Measurements from ENCODE around the gene RALGPS1. TPM values are rescaled to one million over a fixed set of nuclear protein-coding genes. Genes with fewer than 3 reads are reported as not detected.

Gene RALGPS1
- total and polyA plus RNA-seq, 2 of the 13 experiments (the other 11 are each of a cell fraction or from before 2014, with no cell fraction given), result 3.7 to 6.5 TPM

- intact Hi-C loops (cut with micrococcal nuclease; ENCODE audit: unreplicated experiment), result no loop called here
- no TSS peak for BruUV-seq (replicated peaks)
- no peak overlapping the region for H3K9ac ChIP-seq (ENCODE audit: insufficient read depth, low read depth, low read length)
Measured at GRCh38 chr9:127025042-127025441, 110.5 kb downstream of the RALGPS1 start.

GRCh38 chr9:127027694-127028093, 113.1 kb downstream of the RALGPS1 start:
- Histone ChIP-seq H3K36me3 (replicated peaks in 1 of 2; ENCODE audit: control insufficient read depth in 1 of 2, insufficient read depth in 2 of 2, low read length in 2 of 2) (no peaks in the 10 kb centered on the region), H3K27ac (ENCODE audit: extremely low read length, insufficient read depth, low read length) (no peak overlapping the region), H3K79me2 (ENCODE audit: insufficient read depth, low read length) (no peaks in the 10 kb centered on the region), H3K4me2 (ENCODE audit: low read depth, low read length) (no peak overlapping the region), H2AFZ (ENCODE audit: low read length) (no peak overlapping the region), H3K4me1 (ENCODE audit: insufficient read depth, low read length) (no peaks in the 10 kb centered on the region; the same call in 1 of the 2 replicates), H4K20me1 (ENCODE audit: insufficient read depth, low read length) (no peaks in the 10 kb centered on the region), H3K9ac (ENCODE audit: insufficient read depth, low read depth, low read length) (no peak overlapping the region), H3K9me3 (ENCODE audit: low read length) (no peaks in the 10 kb centered on the region), H3K27me3 (ENCODE audit: control insufficient read depth in 1 of 2, insufficient read depth in 2 of 2, low read length in 2 of 2) (no peaks in the 10 kb centered on the region), H3K4me3 (replicated peaks in 1 of 3; ENCODE audit: insufficient read depth in 1 of 3, low read depth in 2 of 3, low read length in 3 of 3) (no peak overlapping the region)
- CTCF ChIA-PET (ENCODE audit: low intra/inter-chr PET ratio, low total read pairs), result no interaction called here
- BruUV-seq (replicated peaks), result no TSS peak
- in situ Hi-C loops (cut with HindIII; ENCODE audit: extremely low pct_ligation_motif_present, low pct_unique_long_range_greater_than_20kb), result no loop called here
- POLR2A ChIA-PET, result no interaction called here
- DNase-seq (ENCODE audit: low spot score) (no peak), ATAC-seq (no peak), FAIRE-seq (no peak)
- intact Hi-C loops (cut with micrococcal nuclease; ENCODE audit: unreplicated experiment), result no loop called here
- WGBS (ENCODE audit: low lambda C conversion rate), result 70% methylated on average over 2 of the region's 2 CpGs
- TF ChIP-seq RNF219 (CRISPR knock-in tag; IDR thresholded peaks at IDR 0.05) (no peak), SRSF9 (IDR thresholded peaks at IDR 0.05; ENCODE audit: borderline replicate concordance, insufficient read depth, low read depth, low read length, poor library complexity, severe bottlenecking) (no peak), BORCS8-MEF2B (CRISPR knock-in tag; IDR thresholded peaks at IDR 0.05) (no peak), IKZF4 (CRISPR knock-in tag; IDR thresholded peaks at IDR 0.05; ENCODE audit: borderline replicate concordance, low read depth, not compliant biosample characterization) (no peak), AFF4 (CRISPR knock-in tag; IDR thresholded peaks at IDR 0.05) (no peak)

More at GRCh38 chr9:127025042-127025441, 110.5 kb downstream of the RALGPS1 start:
- Histone ChIP-seq H3K9me3 (ENCODE audit: low read length) (no peaks in the 10 kb centered on the region), H3K4me2 (ENCODE audit: low read depth, low read length) (no peak overlapping the region), H3K27me3 (ENCODE audit: control insufficient read depth in 1 of 2, insufficient read depth in 2 of 2, low read length in 2 of 2) (no peaks in the 10 kb centered on the region), H3K79me2 (ENCODE audit: insufficient read depth, low read length) (no peaks in the 10 kb centered on the region), H4K20me1 (ENCODE audit: insufficient read depth, low read length) (no peaks in the 10 kb centered on the region), H3K27ac (ENCODE audit: extremely low read length, insufficient read depth, low read length) (no peak overlapping the region), H3K4me1 (ENCODE audit: insufficient read depth, low read length) (no peaks in the 10 kb centered on the region), H3K4me3 (replicated peaks in 1 of 3; ENCODE audit: insufficient read depth in 1 of 3, low read depth in 2 of 3, low read length in 3 of 3) (no peak overlapping the region), H2AFZ (ENCODE audit: low read length) (no peak overlapping the region), H3K36me3 (replicated peaks in 1 of 2; ENCODE audit: control insufficient read depth in 1 of 2, insufficient read depth in 2 of 2, low read length in 2 of 2) (no peaks in the 10 kb centered on the region)
- DNase-seq (ENCODE audit: low spot score) (no peak), FAIRE-seq (no peak), ATAC-seq (no peak)
- 88% methylated on average over 7 of the region's 7 CpGs for WGBS (ENCODE audit: low lambda C conversion rate)
- in situ Hi-C loops (cut with HindIII; ENCODE audit: extremely low pct_ligation_motif_present, low pct_unique_long_range_greater_than_20kb), result no loop called here
- CTCF ChIA-PET (ENCODE audit: low intra/inter-chr PET ratio, low total read pairs), result no interaction called here
- TF ChIP-seq RNF219 (CRISPR knock-in tag; IDR thresholded peaks at IDR 0.05), result no peak
- no peak for TF ChIP-seq PAWR (CRISPR knock-in tag; IDR thresholded peaks at IDR 0.05; ENCODE audit: borderline replicate concordance)
- POLR2A ChIA-PET, result no interaction called here

All from HepG2 (cell line).